ENCODE results near the gene NUMA1.

DNA sequence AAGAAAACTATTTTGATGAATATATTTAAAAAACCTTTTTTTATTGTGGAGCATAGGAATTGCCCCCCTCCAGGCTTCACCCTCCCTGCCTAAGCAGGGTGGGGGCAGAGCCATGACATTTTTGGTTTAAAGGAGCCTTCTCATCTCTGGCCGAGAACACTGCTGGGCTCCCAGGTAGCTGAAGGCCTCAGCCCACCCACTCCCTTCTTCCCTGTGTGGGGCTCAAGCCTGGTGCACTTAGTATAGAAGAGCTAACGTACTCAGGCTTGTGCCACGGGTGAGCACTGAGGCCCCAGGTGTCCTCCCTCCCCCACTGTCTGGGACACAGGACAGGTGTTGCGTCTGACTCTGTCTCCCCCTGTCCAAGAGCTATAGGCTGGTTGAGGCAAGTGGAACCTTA lies 83.8 kb downstream of the NUMA1 start:
- TF ChIP-seq, protein P1, sequence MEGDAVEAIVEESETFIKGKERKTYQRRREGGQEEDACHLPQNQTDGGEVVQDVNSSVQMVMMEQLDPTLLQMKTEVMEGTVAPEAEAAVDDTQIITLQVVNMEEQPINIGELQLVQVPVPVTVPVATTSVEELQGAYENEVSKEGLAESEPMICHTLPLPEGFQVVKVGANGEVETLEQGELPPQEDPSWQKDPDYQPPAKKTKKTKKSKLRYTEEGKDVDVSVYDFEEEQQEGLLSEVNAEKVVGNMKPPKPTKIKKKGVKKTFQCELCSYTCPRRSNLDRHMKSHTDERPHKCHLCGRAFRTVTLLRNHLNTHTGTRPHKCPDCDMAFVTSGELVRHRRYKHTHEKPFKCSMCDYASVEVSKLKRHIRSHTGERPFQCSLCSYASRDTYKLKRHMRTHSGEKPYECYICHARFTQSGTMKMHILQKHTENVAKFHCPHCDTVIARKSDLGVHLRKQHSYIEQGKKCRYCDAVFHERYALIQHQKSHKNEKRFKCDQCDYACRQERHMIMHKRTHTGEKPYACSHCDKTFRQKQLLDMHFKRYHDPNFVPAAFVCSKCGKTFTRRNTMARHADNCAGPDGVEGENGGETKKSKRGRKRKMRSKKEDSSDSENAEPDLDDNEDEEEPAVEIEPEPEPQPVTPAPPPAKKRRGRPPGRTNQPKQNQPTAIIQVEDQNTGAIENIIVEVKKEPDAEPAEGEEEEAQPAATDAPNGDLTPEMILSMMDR (conservative IDR thresholded peaks at IDR 0.05), result no peak
- no peak for TF ChIP-seq ZFX (IDR thresholded peaks at IDR 0.05)
